GM08714 (cell line): ENCODE data around the gene ZNF860.
A peak's percentile ranks its signal among the peaks of the same experiment; 100 is the strongest.
"Not testable (repeated sequence)": the region's sequence is repeated elsewhere in the genome, so short reads cannot be mapped to it uniquely, and the experiment has no call there.

Source experiments
- H3K4me3 ChIP-seq: fragments of 200-500 bp; sonication (Bioruptor generic); 2 replicates; pipeline ENCODE4 v1.5.1; 2014; ENCODE audit warnings: mild to moderate bottlenecking, low read length, inconsistent platforms
- ZNF274 ChIP-seq: IDR thresholded peaks from 2 replicates; pipeline ENCODE4 v1.6.1; 2012; ENCODE audit warnings: mild to moderate bottlenecking, low read depth, low read length

Gene ZNF860

DNA sequence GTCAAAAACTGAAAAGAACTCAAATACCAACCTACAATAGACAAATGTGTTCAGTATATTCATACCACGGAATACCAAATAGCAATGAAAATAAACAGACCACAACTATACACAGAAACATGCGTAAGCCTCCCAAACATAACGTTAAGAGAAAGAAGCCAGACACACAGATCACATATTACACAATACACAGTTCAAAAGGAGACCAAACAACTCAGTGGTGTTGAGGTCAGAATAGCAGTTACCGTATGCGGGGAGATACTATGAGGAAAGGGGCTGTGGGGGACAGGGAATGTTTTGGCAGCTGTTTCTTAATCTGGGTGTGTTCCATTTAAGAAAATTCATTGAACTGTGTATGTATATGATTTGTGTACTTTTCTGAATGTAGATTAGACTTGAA, 7.1 kb upstream of the ZNF860 start:
- no peak overlapping the region for H3K4me3 ChIP-seq
- no peak for TF ChIP-seq ZNF274

DNA sequence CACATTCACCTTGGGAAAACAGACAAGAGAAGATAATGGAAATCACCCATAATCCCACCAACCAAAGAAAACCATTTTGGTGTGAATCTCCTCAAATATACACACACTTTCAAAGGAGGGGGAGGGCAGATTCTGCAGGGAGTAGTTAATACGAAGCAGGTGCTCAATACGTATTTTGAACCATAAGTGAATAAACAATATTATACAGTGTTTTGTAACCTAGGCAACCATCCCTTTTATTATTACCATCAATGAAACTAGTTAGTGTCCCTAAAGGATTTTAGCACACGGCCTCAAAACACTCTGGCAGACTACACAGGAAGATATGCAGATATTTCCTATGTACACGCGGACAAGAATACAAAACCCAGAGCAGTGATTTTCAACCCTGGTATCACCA, 6.6 kb upstream of the ZNF860 start:
- TF ChIP-seq ZNF274 = no peak
- H3K4me3 ChIP-seq = no peak overlapping the region

DNA sequence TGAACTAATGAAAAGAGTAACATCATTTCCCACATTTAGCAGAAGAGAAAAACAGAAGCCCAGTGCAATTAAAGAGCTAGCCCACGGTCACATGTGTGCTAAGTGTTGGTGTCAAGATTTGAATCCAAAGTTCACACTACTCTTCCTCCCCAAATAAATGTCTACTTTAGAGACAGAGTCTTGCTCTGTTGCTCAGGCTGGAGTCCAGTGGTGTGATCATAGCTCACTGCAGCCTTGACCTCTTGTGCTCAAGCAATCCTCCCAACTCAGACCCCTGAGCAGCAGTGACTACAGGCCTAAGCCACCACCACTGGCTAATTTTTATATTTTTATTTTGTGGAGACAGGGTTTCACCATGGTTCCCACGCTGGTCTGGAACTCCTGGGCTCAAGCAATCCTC, 5.2 kb upstream of the ZNF860 start:
- H3K4me3 ChIP-seq = no peak overlapping the region
- no peak for TF ChIP-seq ZNF274

DNA sequence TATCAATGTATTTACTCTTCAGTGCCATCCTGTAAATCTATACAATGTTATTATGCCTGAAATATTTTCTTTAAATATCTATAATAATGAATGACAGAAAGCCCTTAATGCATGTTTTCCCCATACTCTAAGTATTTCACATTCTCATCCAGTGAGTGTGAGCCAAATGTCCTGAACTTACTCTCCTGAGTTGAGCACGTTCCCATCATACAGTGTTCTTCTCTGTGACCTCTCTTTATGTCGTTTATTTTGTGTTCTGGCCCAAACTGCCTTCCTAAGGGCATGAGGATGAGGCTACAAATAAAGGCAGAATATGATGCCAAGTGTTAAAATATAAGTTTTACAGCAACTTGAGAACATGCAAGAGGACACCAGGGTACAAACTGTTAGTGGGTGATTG, 3.8 kb upstream of the ZNF860 start:
- TF ChIP-seq ZNF274 = no peak
- H3K4me3 ChIP-seq = no peak overlapping the region

DNA sequence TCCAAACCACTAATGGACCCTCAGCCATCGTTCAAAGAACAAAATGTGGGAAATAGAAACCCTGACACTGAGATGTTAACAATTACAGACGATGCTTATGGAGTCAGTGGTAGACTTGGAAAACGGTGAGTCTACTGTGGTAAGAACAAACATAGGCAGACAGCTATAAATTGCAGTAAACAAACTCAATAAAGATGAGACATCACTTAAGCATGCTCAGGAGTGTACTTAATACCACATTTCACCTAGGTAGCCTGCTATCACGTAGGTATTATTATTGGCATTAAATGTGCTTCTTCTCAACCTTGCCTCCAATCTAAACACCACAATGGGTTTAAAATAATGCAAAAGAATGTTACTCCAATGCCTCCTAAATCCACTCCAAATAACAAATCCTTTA, 3.0 kb upstream of the ZNF860 start:
- TF ChIP-seq ZNF274 = no peak
- H3K4me3 ChIP-seq = no peak overlapping the region

DNA sequence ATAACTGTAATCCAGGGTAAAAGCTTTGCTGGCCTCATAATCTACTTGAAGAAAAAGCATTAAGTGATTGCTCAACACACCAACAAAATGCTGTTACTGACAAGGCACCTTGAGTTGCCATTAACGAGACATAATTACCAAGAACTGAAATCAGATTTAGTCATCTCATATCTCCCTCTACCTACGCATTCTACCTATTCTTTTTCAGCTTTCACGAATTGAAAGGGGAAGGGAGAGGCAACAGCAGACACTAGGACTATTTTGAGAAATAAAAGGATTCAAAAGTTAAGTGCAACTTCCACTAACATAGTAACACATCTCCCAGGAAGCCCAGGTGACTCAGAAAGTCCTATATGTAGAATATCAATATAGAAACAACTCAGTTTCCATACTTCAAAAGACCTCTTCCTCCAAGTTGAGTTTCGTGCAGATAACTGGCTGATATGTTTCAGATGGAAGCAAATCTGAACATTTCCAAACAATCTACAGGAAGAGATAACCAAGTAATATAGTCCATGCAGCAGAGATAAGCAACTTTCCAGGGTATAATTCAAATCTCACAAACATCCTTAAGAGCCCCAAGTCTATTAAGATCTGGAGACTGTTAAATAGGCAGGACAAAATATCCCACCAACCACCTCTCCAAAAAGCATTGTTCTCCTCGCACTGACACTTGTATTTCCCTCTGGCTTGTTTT, 2.4 kb upstream of the ZNF860 start:
- no peak overlapping the region for H3K4me3 ChIP-seq
- no peak for TF ChIP-seq ZNF274

DNA sequence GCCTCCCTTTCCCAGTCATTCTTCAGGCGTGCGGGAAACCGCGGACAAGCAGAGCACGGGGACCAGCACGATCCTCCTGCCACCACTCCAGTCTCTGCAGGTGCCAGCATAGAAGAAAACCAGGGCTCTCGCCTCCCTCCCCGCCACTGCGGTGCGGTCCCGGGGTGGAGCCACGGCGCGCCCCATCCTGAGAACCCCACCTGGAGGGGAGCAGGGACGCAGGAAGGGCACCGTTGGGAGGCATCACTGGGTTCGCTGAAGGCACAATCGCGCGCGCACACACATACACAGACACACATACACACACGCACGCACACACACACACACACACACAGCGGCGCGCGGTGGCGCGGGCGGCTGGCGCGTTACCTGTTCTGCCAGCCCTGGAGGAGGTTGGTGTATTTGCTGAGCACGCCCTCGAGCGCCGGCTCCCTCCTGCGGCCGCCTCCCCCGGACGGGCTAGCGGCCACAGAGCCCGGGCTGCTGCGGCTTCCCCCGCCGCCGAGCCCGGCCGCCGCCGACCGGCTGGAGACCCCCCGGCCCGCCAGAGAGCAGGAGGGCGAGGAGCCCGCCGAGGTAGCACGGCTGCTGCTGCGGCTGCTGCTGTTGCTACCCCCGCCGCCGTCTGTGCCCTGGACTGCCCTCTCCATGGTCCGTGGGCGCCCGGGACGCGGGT, 882 bp upstream of the ZNF860 start:
- TF ChIP-seq ZNF274 = no peak
- H3K4me3 ChIP-seq = peak overlapping the region; percentile 43; the same call in 1 of the 2 replicates

DNA sequence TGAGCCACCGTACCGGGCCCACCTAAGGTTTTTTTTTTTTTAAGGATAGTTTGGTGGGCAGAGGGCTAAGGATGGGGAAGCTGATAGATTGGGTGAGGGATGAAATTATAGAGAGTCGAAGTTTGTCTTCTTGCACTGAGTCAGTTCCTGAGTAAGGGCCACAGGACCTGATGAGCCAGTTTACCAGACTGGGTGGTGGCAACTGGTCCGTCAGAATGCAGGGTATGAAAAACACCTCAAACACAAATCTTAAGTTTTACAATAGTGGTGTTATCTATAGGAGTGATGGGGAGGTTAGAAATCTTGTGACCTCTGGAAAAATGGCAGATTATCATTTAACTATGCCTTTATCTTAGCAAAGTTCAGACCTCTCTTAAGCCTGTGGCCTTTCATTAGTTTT, 2.8 kb downstream of the ZNF860 start:
- no peak for TF ChIP-seq ZNF274

DNA sequence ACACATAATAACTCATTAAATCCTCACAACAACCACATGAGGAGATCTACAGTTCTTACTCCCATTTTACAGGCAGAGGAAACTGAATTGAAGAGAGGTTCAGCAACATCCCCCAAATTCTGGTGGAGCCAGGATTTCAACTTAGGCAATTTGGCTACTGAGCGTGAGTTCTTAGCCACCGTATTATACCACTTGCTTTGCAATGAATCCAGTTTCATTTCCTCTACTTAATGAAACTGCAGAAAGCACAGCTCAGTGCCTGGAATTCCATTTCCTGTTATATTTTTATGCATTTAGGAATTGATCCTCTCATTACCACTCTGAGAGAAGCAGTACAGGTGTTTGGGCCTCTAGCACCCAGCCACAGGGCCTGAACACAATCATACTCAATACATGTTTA, 4.3 kb downstream of the ZNF860 start:
- TF ChIP-seq ZNF274 = no peak
- H3K4me3 ChIP-seq = no peak overlapping the region

More for the DNA sequence above, 2.8 kb downstream of the ZNF860 start:
- H3K4me3 ChIP-seq = no peak overlapping the region

DNA sequence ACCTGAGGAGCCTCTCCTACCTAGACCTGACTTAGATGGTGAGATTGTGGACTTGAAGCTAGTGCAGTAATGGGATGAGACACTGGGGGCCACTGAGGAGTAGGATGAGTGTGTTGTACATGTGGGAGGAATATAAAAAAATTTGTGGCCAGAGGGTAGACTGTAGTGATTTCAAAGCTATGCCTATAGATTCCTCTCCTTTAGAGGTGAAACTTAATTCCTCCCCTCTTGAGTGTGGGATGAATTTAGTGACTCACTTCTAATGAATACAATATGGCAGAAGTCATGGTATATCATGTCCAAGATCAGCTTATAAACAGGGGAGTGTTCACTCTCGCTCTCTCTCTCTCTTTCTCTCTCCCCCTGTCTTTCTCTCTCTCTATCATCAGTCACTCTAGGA, 6.7 kb downstream of the ZNF860 start:
- TF ChIP-seq ZNF274 = no peak
- H3K4me3 ChIP-seq = no peak overlapping the region

DNA sequence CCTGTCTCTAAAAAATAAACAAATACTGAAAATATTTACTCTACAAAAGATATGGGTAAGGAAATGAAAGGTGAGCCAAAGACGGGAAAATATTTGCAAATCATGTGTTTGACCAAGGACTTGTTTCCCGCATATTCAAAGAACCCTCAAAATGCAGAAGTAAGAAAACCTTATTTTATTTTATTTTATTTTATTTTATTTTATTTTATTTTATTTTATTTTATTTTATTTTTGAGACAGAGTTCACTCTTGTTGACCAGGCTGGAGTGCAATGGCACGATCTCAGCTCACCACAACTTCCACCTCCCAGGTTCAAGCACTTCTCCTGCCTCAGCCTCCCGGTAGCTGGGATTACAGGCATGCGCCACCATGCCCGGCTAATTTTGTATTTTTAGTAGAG, 11.4 kb downstream of the ZNF860 start:
- not testable (repeated sequence) for H3K4me3 ChIP-seq

DNA sequence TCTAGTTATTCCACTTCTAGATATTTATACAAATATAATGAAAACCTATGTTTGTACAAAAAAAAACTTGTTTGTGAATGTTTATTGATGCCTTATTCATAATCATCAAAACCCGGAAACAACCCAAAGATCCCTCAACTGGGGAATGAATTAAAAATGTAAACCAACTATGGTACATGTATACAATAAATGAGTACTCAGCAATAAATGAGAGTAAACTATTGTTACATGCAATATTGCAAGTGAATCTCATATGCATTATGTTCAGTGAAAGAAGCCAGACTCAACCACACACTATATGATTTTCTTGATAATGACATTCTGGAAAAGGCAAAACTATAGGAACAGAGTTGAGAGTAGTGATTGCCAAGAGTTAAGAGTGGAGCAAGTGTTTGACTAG, 12.3 kb downstream of the ZNF860 start:
- no peak overlapping the region for H3K4me3 ChIP-seq
- no peak for TF ChIP-seq ZNF274

DNA sequence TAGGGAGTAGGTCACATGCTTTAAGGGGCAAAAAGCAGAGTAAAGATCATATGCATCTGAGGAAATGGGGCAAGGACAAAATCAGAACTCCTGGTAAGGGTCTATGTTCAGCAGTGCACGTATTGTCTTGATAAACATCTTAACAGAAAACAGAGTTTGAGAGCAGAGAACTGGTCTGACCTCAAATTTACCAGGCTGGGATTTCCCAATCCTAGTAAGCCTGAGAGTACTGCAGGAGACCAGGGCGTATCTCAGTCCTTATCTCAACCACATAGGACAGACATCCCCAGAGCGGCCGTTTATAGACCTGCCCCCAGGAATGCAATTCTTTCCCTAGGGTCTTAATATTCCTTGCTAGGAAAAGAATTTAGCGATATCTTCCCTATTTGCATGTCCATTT, 13.5 kb downstream of the ZNF860 start:
- not testable (repeated sequence) for H3K4me3 ChIP-seq

DNA sequence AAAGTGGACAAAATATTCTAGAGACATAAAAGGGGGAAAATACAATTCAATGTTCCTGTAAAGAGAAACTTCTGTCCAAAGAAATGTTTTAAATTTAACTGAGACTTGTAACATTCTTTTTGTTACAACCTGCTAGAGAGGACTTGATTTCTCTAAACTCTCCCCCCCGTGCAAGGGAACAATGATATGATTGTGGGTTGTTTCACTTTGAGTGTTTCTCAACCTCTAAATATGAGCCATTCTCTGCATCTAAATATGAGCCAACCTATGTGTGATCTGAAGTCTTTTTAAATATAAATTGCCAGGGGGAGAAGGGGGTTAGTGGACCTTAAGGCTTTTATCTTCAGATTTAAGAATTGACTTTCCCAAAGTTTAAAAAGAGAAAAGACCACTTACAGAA, 14.6 kb downstream of the ZNF860 start:
- TF ChIP-seq ZNF274 = no peak
- H3K4me3 ChIP-seq = no peak overlapping the region

DNA sequence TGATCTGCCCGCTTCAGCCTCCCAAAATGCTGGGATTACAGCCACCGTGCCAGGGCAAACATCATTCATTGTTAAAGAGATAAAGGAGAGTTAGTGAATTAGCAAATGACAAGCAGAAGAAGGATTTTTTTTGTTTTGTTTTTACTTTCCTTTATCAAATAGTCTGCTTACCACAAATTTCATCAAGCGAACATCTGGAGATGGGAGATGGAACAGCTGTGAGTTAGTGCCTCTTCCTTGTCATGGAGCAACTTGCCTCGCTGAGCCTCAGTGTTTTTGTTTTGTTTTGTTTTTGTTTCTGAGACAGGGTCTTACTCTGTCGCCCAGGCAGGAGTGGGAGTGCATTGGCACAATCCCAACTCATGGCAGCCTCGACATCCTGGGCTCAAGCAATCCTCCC, 15.9 kb downstream of the ZNF860 start:
- H3K4me3 ChIP-seq = no peak overlapping the region
- TF ChIP-seq ZNF274 = no peak

DNA sequence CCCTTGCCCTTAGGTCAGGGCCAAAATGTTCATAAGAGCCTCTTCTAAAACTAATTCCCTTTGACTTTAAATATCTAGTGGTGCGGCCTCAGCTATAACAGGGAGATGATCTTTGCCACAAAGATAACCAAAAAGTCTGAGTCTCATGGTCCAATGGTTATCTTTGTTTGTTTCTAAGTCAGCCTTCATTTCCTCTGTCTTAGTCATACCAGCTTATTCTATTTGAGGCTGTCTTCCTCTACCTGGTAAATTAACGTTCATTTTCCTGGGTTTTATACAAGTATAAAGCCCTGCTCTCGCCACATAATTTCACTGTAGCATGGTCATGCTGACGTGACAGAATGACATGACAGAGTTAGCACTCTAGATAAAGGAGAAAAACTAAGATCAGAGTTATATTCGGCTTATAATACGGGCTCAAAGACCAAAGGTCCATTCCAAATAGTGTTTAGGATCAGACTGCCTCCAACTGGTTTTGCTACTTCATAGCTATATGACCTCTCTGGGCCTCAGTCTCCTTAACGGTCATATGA, 18.4 kb downstream of the ZNF860 start:
- H3K4me3 ChIP-seq = no peak overlapping the region

DNA sequence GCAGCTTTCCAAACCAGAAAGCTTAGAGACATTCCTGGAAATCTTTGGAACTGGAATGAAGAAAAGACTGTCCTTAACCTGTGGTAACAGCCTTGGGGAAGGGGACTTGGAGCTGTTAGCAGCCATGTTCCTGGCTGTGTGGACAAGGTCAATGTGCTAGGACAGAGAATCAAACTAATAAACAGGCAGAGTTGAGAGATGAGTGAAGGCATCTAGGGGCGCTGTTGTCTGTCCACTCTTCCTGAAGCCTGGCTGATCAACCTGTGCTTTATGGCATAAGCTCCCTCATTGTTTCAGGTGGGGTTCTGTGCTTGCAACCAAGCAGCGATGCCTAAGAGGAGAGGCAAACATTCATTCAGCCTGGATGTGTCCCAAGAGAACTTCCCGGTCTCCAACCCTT, 19.3 kb downstream of the ZNF860 start:
- TF ChIP-seq ZNF274 = no peak

More for the DNA sequence above, 18.4 kb downstream of the ZNF860 start:
- no peak for TF ChIP-seq ZNF274

More for the DNA sequence above, 19.3 kb downstream of the ZNF860 start:
- no peak overlapping the region for H3K4me3 ChIP-seq
